ENCODE measurements around the gene DUSP28. TPM values are rescaled to one million over a fixed set of nuclear protein-coding genes. Genes with fewer than 3 reads are reported as not detected.

Gene DUSP28
- total RNA-seq, 1 experiment from 2014 or later: 2.3 TPM

DNA sequence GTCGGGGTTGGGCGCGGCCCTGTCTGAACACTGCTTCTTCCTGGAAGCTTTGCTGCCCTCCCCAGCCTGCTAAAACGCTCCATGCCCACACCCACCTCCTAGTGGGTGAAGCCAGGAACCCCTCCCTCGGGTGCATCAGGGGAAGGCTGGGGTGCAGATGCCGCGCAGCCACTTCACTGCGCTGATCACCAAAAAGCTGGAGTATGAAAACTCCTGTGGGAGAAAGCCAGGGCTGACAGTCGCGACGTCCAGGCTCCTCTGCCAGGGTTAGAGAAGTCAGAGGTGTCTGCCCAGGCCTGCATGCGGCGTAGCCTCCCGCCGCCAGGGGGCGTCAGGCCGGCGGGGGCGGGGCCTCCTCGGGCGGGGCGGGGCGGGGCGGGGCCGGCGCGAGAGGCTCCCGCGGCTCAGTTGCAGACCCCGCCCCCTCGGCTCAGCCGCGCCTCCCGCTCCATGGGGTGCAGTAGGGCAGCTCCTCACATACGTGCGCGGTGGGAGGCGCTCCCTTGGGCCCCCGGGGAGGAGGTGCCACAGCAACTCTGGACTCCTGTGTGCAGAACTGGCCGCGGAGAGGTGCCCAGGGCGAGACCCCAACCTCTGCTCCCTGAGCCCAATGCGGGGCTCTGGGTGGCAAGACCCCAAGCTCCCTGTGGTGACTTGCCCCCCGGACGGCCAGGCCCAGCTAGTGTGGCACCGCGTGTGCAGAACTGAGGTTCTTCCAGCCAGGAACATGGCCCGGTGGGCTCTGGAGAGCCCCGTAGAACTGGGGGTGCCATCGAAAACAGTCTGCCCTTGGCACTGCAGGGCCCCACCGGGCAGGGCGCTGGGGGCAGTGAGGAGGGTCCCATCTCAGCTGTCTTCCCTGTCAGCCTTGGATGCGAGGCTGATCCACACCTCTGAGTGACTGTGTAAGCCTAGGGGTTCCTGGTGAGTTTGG is 6.3 kb downstream of the DUSP28 start (continued):
- TF ChIP-seq, protein P1, sequence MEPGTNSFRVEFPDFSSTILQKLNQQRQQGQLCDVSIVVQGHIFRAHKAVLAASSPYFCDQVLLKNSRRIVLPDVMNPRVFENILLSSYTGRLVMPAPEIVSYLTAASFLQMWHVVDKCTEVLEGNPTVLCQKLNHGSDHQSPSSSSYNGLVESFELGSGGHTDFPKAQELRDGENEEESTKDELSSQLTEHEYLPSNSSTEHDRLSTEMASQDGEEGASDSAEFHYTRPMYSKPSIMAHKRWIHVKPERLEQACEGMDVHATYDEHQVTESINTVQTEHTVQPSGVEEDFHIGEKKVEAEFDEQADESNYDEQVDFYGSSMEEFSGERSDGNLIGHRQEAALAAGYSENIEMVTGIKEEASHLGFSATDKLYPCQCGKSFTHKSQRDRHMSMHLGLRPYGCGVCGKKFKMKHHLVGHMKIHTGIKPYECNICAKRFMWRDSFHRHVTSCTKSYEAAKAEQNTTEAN (CRISPR knock-in tag; IDR thresholded peaks at IDR 0.05): no peak
- no peak for TF ChIP-seq ZNF138 (CRISPR knock-in tag; conservative IDR thresholded peaks at IDR 0.05)
- TF ChIP-seq TCF7 (CRISPR knock-in tag; IDR thresholded peaks at IDR 0.05; ENCODE audit: low read depth): no peak
- no peak for TF ChIP-seq RORB (CRISPR knock-in tag; IDR thresholded peaks at IDR 0.05)
- no peak for TF ChIP-seq GABPB1 (CRISPR knock-in tag; IDR thresholded peaks at IDR 0.05)
- TF ChIP-seq, protein P2, sequence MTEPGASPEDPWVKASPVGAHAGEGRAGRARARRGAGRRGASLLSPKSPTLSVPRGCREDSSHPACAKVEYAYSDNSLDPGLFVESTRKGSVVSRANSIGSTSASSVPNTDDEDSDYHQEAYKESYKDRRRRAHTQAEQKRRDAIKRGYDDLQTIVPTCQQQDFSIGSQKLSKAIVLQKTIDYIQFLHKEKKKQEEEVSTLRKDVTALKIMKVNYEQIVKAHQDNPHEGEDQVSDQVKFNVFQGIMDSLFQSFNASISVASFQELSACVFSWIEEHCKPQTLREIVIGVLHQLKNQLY (CRISPR knock-in tag; IDR thresholded peaks at IDR 0.05): no peak
- TF ChIP-seq, protein P3, sequence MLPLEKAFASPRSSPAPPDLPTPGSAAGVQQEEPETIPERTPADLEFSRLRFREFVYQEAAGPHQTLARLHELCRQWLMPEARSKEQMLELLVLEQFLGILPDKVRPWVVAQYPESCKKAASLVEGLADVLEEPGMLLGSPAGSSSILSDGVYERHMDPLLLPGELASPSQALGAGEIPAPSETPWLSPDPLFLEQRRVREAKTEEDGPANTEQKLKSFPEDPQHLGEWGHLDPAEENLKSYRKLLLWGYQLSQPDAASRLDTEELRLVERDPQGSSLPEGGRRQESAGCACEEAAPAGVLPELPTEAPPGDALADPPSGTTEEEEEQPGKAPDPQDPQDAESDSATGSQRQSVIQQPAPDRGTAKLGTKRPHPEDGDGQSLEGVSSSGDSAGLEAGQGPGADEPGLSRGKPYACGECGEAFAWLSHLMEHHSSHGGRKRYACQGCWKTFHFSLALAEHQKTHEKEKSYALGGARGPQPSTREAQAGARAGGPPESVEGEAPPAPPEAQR (CRISPR knock-in tag; IDR thresholded peaks at IDR 0.05): no peak
- TF ChIP-seq, protein P4, sequence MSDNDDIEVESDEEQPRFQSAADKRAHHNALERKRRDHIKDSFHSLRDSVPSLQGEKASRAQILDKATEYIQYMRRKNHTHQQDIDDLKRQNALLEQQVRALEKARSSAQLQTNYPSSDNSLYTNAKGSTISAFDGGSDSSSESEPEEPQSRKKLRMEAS (CRISPR knock-in tag; IDR thresholded peaks at IDR 0.05): no peak
- no peak for TF ChIP-seq ZNF232 (CRISPR knock-in tag; IDR thresholded peaks at IDR 0.05)
- TF ChIP-seq, protein P5, sequence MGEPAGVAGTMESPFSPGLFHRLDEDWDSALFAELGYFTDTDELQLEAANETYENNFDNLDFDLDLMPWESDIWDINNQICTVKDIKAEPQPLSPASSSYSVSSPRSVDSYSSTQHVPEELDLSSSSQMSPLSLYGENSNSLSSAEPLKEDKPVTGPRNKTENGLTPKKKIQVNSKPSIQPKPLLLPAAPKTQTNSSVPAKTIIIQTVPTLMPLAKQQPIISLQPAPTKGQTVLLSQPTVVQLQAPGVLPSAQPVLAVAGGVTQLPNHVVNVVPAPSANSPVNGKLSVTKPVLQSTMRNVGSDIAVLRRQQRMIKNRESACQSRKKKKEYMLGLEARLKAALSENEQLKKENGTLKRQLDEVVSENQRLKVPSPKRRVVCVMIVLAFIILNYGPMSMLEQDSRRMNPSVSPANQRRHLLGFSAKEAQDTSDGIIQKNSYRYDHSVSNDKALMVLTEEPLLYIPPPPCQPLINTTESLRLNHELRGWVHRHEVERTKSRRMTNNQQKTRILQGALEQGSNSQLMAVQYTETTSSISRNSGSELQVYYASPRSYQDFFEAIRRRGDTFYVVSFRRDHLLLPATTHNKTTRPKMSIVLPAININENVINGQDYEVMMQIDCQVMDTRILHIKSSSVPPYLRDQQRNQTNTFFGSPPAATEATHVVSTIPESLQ (CRISPR knock-in tag; IDR thresholded peaks at IDR 0.05): no peak
- TF ChIP-seq, protein P6, sequence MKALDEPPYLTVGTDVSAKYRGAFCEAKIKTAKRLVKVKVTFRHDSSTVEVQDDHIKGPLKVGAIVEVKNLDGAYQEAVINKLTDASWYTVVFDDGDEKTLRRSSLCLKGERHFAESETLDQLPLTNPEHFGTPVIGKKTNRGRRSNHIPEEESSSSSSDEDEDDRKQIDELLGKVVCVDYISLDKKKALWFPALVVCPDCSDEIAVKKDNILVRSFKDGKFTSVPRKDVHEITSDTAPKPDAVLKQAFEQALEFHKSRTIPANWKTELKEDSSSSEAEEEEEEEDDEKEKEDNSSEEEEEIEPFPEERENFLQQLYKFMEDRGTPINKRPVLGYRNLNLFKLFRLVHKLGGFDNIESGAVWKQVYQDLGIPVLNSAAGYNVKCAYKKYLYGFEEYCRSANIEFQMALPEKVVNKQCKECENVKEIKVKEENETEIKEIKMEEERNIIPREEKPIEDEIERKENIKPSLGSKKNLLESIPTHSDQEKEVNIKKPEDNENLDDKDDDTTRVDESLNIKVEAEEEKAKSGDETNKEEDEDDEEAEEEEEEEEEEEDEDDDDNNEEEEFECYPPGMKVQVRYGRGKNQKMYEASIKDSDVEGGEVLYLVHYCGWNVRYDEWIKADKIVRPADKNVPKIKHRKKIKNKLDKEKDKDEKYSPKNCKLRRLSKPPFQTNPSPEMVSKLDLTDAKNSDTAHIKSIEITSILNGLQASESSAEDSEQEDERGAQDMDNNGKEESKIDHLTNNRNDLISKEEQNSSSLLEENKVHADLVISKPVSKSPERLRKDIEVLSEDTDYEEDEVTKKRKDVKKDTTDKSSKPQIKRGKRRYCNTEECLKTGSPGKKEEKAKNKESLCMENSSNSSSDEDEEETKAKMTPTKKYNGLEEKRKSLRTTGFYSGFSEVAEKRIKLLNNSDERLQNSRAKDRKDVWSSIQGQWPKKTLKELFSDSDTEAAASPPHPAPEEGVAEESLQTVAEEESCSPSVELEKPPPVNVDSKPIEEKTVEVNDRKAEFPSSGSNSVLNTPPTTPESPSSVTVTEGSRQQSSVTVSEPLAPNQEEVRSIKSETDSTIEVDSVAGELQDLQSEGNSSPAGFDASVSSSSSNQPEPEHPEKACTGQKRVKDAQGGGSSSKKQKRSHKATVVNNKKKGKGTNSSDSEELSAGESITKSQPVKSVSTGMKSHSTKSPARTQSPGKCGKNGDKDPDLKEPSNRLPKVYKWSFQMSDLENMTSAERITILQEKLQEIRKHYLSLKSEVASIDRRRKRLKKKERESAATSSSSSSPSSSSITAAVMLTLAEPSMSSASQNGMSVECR (CRISPR knock-in tag; IDR thresholded peaks at IDR 0.05; ENCODE audit: borderline replicate concordance): no peak
- no peak for TF ChIP-seq EMX1 (CRISPR knock-in tag; IDR thresholded peaks at IDR 0.05)
- no peak for TF ChIP-seq ESRRA (CRISPR knock-in tag; IDR thresholded peaks at IDR 0.05; ENCODE audit: borderline replicate concordance)

Data from WTC11 (cell line).